Astrocyte of the cerebellum (primary cell): ENCODE data around the gene VCP.

Experiments
- DNase-seq: peaks from one replicate; pipeline ENCODE4 v3.0.0-alpha.2; 2011; ENCODE audit warnings: low read depth
- H3K4me3 ChIP-seq: 2 replicates; pipeline ENCODE4 v1.5.1; 2011; ENCODE audit warnings: mild to moderate bottlenecking, low read depth, low read length, moderate library complexity
- CTCF ChIP-seq: IDR thresholded peaks from 2 replicates; pipeline ENCODE4 v1.5.1; 2012; ENCODE audit warnings: low read length, low read depth, moderate library complexity, mild to moderate bottlenecking; ENCODE audit errors: missing control alignments
- in situ Hi-C: cut with HindIII; loops from 2 replicates; pipeline ENCODE4 v1.10.0; 2017; ENCODE audit warnings: low sequenced_read_pairs

VCP gene

GRCh38 chr9:35067056-35067455 lies 5.4 kb downstream of the VCP start:
- in situ Hi-C loops: no loop called here
- H3K4me3 ChIP-seq: no peak overlapping the region
- no peak for DNase-seq
- no peak for TF ChIP-seq CTCF

- TF ChIP-seq CTCF: no peak
- no peak overlapping the region for H3K4me3 ChIP-seq
- no peak for DNase-seq
- in situ Hi-C loops: no loop called here
Measured at GRCh38 chr9:35060548-35061207, 11.7 kb downstream of the VCP start.

- H3K4me3 ChIP-seq: no peak overlapping the region
- no peak for TF ChIP-seq CTCF
- DNase-seq: no peak
- in situ Hi-C loops: no loop called here
Measured at GRCh38 chr9:35059438-35059837, 13.0 kb downstream of the VCP start.

- in situ Hi-C loops: no loop called here
- no peak overlapping the region for H3K4me3 ChIP-seq
- TF ChIP-seq CTCF: no peak
Measured at GRCh38 chr9:35057271-35057620, 15.2 kb downstream of the VCP start.

GRCh38 chr9:35056571-35057270 lies 15.7 kb downstream of the VCP start:
- TF ChIP-seq CTCF: no peak
- DNase-seq: no peak
- in situ Hi-C loops: no loop called here
- H3K4me3 ChIP-seq: no peak overlapping the region

More at GRCh38 chr9:35057271-35057620, 15.2 kb downstream of the VCP start:
- DNase-seq: no peak

GRCh38 chr9:35054871-35055644 lies 17.4 kb downstream of the VCP start:
- DNase-seq: no peak
- no peak overlapping the region for H3K4me3 ChIP-seq
- in situ Hi-C loops: no loop called here
- no peak for TF ChIP-seq CTCF
